GM23248 (cell line): ENCODE data around the gene ALDH3A1.

ENCODE experiments used
- EZH2 ChIP-seq: fragments of 200-600 bp; sonication (generic); IDR thresholded peaks from 2 replicates; pipeline ENCODE4 v1.6.1; 2018; ENCODE audit warnings: antibody characterized with exemption, mild to moderate bottlenecking; ENCODE audit not compliant: insufficient read depth, poor library complexity, severe bottlenecking
- EZH2phosphoT487 ChIP-seq: fragments of 200-600 bp; sonication (generic); IDR thresholded peaks from 2 replicates; pipeline ENCODE4 v1.6.1; 2018; ENCODE audit warnings: antibody characterized with exemption, moderate library complexity, mild to moderate bottlenecking, low read depth; ENCODE audit not compliant: insufficient read depth

DNA sequence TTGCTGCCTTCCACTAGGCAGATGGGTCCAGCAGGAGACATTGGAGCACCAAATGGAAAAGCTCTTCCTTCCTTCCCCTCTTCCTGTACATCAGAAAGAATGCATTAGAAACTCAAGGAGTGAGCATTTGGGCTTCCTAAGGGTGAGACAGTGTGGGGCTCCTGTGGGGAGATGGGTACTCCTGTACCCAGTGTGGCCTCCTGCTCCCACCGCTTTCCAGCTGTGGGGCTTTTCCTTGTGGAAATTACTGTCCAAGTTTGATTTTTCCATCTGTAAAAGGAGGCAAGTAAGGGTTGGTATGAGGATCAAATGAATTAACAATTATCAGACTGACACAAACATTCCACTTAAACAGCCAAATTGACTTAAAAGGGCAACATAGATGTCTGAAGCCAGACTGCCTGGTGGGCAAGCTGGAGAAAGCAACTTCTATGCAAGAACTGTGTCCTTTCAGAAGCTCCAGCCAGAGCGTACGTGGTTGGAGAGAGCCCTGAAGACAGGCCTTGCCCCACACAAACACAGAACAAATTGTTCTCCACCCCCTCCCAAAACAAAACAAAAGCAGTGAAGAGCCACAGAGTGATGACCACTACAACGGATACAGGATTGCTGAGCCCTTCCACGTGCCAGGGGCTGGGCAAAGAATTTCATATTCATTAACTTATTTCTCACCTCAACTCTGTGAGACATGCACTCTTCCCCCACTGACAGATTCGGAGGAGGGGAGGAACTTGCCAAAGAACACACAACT is 23.1 kb upstream of the ALDH3A1 start:
- TF ChIP-seq EZH2 (no peak), EZH2phosphoT487 (no peak)
